ENCODE results near the gene HOXA6.

- TF ChIP-seq CTCF (IDR thresholded peaks at IDR 0.05) (no peak), ZFX (IDR thresholded peaks at IDR 0.05; ENCODE audit: borderline replicate concordance) (no peak)
Observed at GRCh38 chr7:27162561-27163287, 15.2 kb upstream of the HOXA6 start.

Data from 22Rv1 (cell line).